SIG-M5 (cell line): ENCODE results near the gene C2orf80.
"Not testable (repeated sequence)": the region's sequence is repeated elsewhere in the genome, so short reads cannot be mapped to it uniquely, and the experiment has no call there.

Source experiments
- DNase-seq: peaks from one replicate; lab custom pipeline; 2025; lab: John Stamatoyannopoulos, UW

Gene C2orf80

GRCh38 chr2:208189810-208190503 is at the start of gene C2orf80:
Gene C2orf80, minus strand, starts transcription at chr2:208190030. Its CDS starts 3,044 bp downstream, at chr2:208186986.
- no peak for DNase-seq

- DNase-seq, result no peak
Measured at GRCh38 chr2:208235860-208236259, 46.0 kb upstream of the C2orf80 start.

DNA sequence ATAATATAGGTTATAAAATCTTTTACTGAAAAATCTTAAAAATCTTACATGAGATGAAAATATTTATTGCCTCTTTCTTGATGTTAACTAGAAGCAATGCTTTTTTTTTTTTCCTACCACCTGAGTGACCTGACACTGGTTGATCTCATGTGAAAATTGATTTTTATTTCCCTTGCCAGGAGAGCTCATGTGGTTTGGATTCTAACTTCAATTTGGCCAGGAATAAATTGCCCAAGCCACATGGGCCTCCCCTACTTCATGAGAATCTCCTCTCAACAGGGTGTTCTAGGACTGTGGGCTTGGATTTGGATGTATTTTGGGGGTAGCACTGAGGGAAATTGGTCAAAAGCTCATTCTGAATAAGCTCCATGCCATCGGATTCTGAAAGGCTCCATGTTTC is 45.0 kb upstream of the C2orf80 start:
- DNase-seq, result no peak

- DNase-seq, result no peak
Measured at GRCh38 chr2:208228476-208228875, 38.6 kb upstream of the C2orf80 start.

DNA sequence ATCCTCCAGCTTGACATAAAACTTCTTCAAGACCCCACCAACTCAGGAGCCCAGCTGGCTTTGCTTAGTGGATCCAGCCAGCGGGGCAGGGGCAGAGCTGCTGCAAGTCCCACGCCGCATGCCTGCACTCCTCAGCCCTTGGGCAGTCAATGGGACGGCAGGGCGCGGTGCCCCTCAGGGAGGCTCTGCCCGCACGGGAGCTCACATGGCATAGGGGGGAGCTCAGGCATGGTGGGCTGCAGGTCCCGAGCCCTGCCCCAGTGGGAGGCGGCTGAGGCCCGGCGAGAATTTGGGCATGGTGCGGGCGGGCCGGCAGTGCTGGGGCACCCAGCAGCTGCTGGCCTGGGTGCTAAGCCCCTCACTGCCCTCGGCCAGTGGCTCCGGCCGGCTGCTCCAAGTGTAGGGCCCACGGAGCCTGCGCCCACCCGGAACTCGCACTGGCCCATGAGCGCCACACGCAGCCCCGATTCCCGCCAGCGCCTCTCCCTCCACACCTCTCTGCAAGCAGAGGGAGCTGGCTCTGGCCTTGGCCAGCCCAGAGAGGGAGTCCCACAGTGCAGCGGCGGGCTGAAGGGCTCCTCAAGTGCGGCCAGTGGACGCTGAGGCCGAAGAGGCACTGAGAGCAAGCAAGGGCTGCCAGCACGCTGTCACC is 37.9 kb upstream of the C2orf80 start:
- DNase-seq, result no peak

GRCh38 chr2:208224802-208225201 is 35.0 kb upstream of the C2orf80 start:
- DNase-seq, result no peak

DNA sequence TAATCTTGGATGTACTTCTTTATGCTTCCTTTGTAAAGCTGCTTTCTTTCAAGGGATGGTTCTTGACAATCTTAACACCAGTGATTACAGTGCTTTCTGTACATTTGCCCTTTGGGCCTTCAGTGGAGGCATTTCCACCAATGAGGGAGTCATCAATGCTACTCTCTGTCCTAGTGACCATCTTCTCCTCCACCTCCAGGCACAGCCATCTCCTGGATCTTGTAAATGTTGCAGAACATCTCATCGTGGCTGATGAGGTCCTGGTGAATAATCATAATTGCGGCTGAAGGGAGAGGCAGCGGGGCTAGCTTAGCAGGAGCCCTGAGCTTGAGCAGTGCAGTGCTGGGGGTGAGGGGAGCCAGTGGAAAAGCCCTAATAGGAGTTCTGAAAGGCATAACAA is 32.5 kb upstream of the C2orf80 start:
- no peak for DNase-seq

GRCh38 chr2:208221873-208222272 is 32.0 kb upstream of the C2orf80 start:
- DNase-seq, result not testable (repeated sequence)

DNA sequence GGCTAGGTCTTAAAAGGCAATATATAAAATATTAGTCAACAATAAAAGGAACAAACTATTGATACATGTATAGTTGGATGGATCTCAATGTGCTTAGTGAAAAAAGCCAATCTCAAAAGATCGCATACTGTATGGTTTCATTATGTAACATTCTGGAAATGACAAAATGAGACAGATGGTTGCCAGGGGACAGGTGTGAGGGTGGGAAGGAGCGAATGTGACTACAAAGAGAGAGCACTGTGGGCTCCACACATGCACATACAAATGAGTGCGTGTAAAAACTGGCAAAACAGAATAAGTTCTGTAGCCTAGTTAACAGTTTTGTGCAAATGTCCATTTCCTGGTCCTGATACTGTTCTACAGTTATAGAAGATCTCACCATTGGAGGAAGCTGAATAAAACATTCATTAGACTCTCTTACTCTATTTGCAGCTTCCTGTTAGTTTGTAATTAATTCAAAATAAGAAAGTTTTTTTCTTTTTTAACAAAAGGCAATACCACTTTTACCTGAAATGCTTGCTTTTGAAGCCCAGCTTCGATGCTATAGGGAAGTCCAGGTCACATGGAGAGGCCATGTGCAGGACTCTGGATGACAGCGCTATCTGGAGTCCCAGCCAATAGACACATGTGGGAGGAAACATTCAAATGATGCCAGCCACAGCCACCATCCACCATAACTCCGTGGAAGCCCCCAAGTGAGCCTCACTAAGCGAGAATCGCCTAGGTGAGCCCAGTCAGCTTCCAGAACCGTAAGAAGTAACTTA is 21.0 kb upstream of the C2orf80 start:
- DNase-seq, result no peak

GRCh38 chr2:208208335-208209085 is 18.7 kb upstream of the C2orf80 start:
- DNase-seq, result no peak

DNA sequence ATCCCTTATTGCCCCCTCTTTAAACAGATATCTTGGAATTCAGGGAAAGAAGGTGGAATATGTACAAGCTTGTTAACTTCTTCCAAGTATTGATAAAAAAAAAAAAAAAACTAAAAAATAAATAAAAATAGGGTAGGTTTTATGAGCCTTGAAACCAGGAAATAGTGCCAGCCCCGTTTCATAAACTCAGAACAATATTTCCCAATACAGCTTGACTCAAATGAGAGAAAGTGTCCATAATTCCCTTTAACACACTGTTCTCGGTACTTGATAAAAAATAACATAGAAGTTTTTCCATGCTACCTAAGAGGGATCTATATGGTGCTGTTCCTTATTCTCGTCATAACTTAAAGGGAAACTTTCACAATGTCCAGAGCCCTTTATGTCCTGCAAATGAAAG is 17.9 kb upstream of the C2orf80 start:
- DNase-seq, result no peak

DNA sequence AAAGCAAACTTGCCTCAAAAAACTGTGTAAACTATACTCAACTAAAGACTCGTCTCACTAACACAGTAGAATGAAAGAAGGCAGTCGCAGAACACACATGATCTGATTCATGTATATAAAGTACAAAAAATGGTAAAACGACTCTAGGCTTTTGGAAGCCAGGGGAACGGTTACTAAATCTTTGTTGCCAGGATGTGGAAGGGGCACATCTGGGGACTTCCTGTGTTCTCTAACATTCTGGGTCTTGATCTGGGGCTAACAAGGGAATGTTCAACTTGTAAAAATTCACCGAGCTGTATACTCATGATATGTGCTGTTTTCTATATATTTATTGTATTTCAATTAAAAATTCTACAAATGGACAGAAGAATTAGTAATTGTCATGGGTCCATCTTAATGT is 14.3 kb upstream of the C2orf80 start:
- DNase-seq, result no peak

GRCh38 chr2:208195531-208195930 is 5.7 kb upstream of the C2orf80 start:
- no peak for DNase-seq

DNA sequence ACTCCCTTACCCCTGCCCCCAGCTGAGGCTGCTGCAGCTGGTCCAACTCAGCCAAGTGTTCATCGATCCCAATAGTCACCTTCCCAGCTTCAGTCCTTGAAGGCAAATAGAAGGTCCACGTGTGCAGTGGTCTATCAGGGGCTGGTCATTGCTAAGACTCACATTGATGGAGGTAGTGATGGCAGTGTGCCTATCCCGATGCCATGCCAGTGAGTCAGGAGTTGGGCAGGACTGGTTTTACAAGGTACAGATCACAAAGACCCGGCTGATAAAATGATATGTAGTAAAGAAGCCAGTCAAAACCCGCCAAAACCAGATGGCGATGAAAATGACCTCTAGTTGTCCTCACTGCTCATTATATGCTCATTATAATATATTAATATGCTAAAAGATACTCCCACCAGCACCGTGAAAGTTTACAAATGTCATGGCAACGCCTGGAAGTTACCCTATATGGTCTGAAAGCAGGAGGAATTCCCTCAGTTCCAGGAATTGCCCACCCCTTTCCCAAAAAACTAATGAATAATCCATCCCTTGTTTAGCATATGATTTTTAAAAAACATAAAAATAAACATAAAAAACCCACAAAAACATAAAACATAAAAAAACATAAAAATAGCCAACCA is 2.9 kb upstream of the C2orf80 start:
- no peak for DNase-seq

DNA sequence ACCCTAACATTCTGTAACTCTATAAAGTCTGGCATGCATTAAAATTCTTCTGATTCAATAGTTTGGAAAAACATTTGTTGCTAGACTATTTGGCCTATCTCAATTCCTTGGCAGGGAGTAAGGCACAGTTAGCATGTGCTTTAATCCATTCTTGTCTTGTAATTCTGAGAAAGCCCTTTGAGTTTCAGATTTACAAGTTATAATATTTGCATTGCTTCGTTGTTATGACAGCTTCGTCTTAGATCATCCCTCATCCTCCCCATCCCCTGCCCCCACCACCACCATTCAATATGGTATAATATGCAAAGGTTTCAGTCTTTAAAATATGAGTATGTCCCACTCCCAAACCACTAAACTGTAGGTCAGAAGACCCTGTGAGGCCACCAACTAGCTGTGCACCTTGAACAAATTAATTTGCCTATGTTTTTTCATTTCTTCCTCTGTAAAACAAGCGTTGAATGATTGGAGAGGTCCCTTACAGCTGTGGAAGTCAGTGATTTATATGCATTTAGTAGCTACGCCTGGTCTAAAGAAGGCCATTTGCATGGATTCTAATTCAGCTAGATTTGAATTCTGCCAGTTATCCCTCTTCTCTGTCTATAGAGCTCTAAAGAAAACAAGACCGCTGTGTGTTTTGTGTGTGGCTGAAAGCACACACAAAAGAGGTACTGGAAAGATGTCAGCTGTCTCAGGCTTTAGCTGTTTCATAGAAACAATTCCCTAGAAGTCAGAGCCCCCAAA is 591 bp downstream of the C2orf80 start:
- no peak for DNase-seq

DNA sequence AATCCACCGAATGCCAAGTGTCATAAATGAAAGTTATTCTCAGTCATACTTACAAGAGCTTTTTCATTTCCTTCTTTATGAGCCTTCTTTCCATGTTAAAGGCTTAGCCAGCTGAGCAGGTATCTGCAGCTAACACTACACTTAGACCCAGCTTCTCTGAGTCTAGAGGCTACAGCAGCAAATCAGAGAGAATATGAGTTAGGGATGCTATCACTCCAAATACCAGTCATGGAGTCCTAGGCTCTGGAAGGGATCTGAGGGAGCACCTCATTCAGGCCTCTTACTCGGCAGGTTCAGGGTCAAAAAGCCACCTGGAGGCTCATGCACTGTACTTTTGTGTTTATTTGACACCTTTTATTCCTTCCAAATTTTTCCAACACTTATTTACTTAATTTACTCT is 2.9 kb downstream of the C2orf80 start:
- DNase-seq, result no peak

GRCh38 chr2:208186465-208186864 is 3.4 kb downstream of the C2orf80 start:
- no peak for DNase-seq

GRCh38 chr2:208183972-208184705 is 5.7 kb downstream of the C2orf80 start:
- DNase-seq, result no peak

DNA sequence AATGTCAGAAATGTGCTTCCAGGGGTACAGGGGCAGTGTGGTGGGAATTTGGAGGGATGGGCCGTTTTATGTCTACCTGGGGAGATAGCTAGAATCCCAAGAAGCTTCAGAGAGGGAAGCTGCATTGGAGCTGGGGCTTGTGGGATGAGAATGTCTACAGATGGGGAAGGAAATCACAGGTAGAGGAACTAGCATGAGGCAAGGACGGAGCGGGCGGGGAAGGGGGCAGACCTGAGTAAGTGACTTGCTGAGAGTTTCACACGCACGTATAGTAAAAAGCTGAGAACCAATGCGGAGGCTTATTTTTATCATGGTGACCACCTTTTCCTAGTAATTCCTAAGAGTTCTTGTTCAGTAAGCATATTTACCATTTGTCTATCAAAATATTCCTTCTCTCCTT is 6.3 kb downstream of the C2orf80 start:
- no peak for DNase-seq

DNA sequence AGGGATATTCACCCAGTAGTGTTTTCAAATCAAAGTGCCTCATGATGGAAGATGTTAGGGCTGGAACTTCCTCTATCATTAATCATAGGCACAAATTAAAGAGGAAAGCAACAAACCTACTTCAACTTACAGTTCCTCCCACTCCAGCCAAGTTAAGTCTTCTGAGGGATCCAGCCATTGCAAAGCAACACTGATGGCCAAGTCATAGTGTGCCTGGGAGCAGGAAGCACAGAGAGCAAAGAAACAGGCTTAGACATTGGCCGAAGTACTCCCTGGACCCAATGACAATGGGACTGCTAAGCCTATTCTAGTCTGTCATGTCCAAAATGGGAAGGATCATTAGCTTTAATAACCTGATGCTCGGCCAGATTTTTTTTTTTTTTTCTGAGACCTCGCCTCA is 7.0 kb downstream of the C2orf80 start:
- no peak for DNase-seq
